LNCaP clone FGC (cell line): ENCODE results near the gene TOLLIP.
"Not testable (repeated sequence)": the region's sequence is repeated elsewhere in the genome, so short reads cannot be mapped to it uniquely, and the experiment has no call there.

Source experiments
- DNase-seq: peaks from one replicate; pipeline ENCODE4 v3.0.0-alpha.2; 2011; ENCODE audit warnings: low read depth
- H3K4me3 ChIP-seq: 2 replicates; pipeline ENCODE4 v1.5.1; 2011; ENCODE audit warnings: mild to moderate bottlenecking, low read depth, low read length, control low read depth
- TF ChIP-seq, protein P1 (sequence below): IDR thresholded peaks from 2 replicates; pipeline ENCODE4 v1.5.1; 2012; ENCODE audit warnings: mild to moderate bottlenecking; ENCODE audit not compliant: control insufficient read depth, insufficient read depth; ENCODE audit errors: extremely low read depth

TOLLIP gene

GRCh38 chr11:1255151-1255550 lies 54.3 kb downstream of the TOLLIP start:
- TF ChIP-seq, protein P1, sequence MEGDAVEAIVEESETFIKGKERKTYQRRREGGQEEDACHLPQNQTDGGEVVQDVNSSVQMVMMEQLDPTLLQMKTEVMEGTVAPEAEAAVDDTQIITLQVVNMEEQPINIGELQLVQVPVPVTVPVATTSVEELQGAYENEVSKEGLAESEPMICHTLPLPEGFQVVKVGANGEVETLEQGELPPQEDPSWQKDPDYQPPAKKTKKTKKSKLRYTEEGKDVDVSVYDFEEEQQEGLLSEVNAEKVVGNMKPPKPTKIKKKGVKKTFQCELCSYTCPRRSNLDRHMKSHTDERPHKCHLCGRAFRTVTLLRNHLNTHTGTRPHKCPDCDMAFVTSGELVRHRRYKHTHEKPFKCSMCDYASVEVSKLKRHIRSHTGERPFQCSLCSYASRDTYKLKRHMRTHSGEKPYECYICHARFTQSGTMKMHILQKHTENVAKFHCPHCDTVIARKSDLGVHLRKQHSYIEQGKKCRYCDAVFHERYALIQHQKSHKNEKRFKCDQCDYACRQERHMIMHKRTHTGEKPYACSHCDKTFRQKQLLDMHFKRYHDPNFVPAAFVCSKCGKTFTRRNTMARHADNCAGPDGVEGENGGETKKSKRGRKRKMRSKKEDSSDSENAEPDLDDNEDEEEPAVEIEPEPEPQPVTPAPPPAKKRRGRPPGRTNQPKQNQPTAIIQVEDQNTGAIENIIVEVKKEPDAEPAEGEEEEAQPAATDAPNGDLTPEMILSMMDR: no peak
- H3K4me3 ChIP-seq: no peak overlapping the region
- no peak for DNase-seq

- TF ChIP-seq, protein P1: no peak
- DNase-seq: no peak
- H3K4me3 ChIP-seq: no peak overlapping the region
Measured at GRCh38 chr11:1254733-1255132, 54.7 kb downstream of the TOLLIP start.

DNA sequence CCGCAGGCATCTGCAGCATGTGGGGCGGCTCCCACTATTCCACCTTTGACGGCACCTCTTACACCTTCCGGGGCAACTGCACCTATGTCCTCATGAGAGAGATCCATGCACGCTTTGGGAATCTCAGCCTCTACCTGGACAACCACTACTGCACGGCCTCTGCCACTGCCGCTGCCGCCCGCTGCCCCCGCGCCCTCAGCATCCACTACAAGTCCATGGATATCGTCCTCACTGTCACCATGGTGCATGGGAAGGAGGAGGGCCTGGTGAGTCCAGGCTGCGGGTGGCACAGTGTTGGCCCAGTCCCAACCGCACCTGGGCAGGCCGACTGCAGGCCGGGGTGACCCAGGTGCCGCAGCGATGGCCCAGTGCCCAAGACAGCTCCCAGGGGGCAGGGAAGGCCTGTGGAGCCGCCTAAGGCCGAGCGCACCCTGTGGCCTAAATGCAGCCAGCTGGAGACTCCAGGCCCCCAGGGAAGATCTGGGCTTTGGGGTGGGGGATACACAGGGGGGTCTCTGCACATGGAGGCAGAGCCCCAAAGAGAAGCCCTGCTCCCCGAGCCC lies 55.3 kb downstream of the TOLLIP start:
- TF ChIP-seq, protein P1: no peak
- no peak overlapping the region for H3K4me3 ChIP-seq
- DNase-seq: no peak

- H3K4me3 ChIP-seq: no peak overlapping the region
- DNase-seq: no peak
- TF ChIP-seq, protein P1: no peak
Measured at GRCh38 chr11:1253103-1253485, 56.3 kb downstream of the TOLLIP start.

- no peak for DNase-seq
- TF ChIP-seq, protein P1: no peak
- H3K4me3 ChIP-seq: no peak overlapping the region
Measured at GRCh38 chr11:1252371-1253102, 56.9 kb downstream of the TOLLIP start.

DNA sequence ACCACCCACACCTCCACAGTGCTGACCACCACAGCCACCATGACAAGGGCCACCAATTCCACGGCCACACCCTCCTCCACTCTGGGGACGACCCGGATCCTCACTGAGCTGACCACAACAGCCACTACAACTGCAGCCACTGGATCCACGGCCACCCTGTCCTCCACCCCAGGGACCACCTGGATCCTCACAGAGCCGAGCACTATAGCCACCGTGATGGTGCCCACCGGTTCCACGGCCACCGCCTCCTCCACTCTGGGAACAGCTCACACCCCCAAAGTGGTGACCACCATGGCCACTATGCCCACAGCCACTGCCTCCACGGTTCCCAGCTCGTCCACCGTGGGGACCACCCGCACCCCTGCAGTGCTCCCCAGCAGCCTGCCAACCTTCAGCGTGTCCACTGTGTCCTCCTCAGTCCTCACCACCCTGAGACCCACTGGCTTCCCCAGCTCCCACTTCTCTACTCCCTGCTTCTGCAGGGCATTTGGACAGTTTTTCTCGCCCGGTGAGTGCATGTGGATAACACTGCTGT lies 58.1 kb downstream of the TOLLIP start:
- no peak overlapping the region for H3K4me3 ChIP-seq
- TF ChIP-seq, protein P1: no peak
- no peak for DNase-seq

DNA sequence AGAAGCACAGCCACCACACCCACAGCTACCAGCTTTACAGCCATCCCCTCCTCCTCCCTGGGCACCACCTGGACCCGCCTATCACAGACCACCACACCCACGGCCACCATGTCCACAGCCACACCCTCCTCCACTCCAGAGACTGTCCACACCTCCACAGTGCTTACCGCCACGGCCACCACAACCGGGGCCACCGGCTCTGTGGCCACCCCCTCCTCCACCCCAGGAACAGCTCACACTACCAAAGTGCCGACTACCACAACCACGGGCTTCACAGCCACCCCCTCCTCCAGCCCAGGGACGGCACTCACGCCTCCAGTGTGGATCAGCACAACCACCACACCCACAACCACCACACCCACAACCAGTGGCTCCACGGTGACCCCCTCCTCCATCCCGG lies 59.0 kb downstream of the TOLLIP start:
- H3K4me3 ChIP-seq, DNase-seq: not testable (repeated sequence)

DNA sequence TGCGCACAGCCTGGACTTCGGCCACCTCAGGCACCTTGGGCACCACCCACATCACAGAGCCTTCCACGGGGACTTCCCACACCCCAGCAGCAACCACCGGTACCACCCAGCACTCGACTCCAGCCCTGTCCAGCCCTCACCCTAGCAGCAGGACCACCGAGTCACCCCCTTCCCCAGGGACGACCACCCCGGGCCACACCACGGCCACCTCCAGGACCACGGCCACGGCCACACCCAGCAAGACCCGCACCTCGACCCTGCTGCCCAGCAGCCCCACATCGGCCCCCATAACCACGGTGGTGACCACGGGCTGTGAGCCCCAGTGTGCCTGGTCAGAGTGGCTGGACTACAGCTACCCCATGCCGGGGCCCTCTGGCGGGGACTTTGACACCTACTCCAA lies 60.5 kb downstream of the TOLLIP start:
- H3K4me3 ChIP-seq, DNase-seq: not testable (repeated sequence)

GRCh38 chr11:1247026-1247425 lies 62.4 kb downstream of the TOLLIP start:
- H3K4me3 ChIP-seq, DNase-seq: not testable (repeated sequence)

- DNase-seq, H3K4me3 ChIP-seq: not testable (repeated sequence)
Measured at GRCh38 chr11:1246301-1246700, 63.1 kb downstream of the TOLLIP start.

DNA sequence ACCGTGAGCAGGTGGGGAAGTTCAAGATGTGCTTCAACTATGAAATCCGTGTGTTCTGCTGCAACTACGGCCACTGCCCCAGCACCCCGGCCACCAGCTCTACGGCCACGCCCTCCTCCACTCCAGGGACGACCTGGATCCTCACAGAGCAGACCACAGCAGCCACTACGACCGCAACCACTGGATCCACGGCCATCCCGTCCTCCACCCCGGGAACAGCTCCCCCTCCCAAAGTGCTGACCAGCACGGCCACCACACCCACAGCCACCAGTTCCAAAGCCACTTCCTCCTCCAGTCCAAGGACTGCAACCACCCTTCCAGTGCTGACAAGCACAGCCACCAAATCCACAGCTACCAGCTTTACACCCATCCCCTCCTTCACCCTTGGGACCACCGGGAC lies 63.7 kb downstream of the TOLLIP start:
- H3K4me3 ChIP-seq, DNase-seq: not testable (repeated sequence)
